Metanephros (tissue), 1 donor: Measurements from ENCODE around the gene TMEM81. TPM values are rescaled to one million over a fixed set of nuclear protein-coding genes. Genes with fewer than 3 reads are reported as not detected.

Experiments
- total RNA-seq: library from RNA; depleted of rRNA; stranded (reverse); fragments of >200 nt; gene quantifications from one replicate; pipeline ENCODE4 v1.2.3, GENCODE V29; 2014

Gene TMEM81
- 2.1 TPM for total RNA-seq

GRCh38 chr1:205084360-205084759 is at the start of gene TMEM81:
TMEM81 (minus strand) TSS chr1:205084460; CDS start chr1:205084320, 140 bp downstream.

GRCh38 chr1:205121660-205122488 is 37.6 kb upstream of the TMEM81 start, which contains the start of gene RBBP5:
RBBP5 (minus strand) TSS chr1:205121978; CDS start chr1:205121873, 105 bp downstream.

GRCh38 chr1:205042911-205043806 is 41.1 kb downstream of the TMEM81 start, which contains the start of gene CNTN2:
CNTN2 (plus strand) TSS chr1:205043212; CDS start chr1:205053186, 9,974 bp downstream.

Other genes starting within 250 kb of the TMEM81 start
- 24.3 TPM for gene NFASC, start 213.6 kb downstream of the TMEM81 start, total RNA-seq
- 1.8 TPM for gene CNTN2, start 41.2 kb downstream of the TMEM81 start, total RNA-seq
- 16.0 TPM for gene RBBP5, start 37.5 kb upstream of the TMEM81 start, total RNA-seq
- gene DSTYK, start 127.2 kb upstream of the TMEM81 start, total RNA-seq, result 20.0 TPM
- gene TMCC2, start 143.5 kb upstream of the TMEM81 start, total RNA-seq, result 27.7 TPM
- 26.0 TPM for gene NUAK2, start 237.3 kb upstream of the TMEM81 start, total RNA-seq